NCI-H1092 (cell line): ENCODE measurements around the gene BEAN1.
A peak's percentile ranks its signal among the peaks of the same experiment; 100 is the strongest.
"Not testable (repeated sequence)": the region's sequence is repeated elsewhere in the genome, so short reads cannot be mapped to it uniquely, and the experiment has no call there.

Source experiments
- DNase-seq: peaks from one replicate; lab custom pipeline; 2025; lab: John Stamatoyannopoulos, UW

The BEAN1 gene

DNA sequence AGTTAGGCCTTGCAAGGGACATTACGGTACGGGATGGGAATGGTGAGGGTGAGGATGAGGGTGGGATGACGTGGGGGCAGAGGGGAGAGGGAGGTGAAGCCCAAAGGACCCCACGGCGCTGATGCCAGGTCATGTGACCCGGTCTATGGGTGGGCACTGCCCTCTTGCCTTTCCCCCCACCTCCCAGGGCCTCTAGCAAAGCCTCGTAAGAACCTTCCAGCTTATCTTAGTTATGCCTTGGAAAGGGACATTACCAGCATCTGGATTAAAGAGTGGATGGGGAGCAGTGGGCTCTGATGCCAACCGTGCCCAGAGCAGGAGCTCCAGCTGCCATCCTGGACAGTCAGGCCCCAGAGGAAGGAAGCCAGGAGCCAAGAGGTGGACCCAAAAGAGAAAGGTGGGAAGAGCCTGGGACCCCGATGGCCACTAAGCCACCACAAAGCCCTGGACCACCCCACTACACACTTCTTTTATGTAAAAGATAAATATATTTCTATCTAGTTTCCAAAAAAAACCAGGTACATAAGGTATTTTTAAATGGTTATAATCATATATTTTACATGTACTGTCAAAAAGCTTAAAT lies 81.9 kb downstream of the BEAN1 start:
- no peak for DNase-seq

DNA sequence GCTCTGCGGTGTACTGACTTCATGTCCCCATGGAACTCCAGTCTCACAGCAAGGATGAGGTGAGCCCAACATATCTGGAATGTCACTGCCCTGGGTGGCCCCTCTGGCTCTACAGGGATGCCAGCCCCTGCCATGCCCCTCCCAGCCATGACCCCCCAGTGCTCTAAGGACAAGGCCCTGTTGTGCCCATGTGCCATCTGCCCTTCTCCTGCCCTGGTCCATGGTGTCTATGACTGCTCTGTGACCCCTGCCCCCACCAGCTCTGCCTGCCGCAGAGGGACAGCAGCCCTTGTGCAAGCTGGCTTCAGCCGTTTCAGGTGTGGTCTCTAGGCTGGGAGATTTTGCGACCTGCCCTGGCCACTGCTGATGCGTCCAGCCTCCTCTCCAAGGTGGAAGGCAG lies 82.5 kb downstream of the BEAN1 start:
- no peak for DNase-seq

GRCh38 chr16:66510298-66510697 lies 83.2 kb downstream of the BEAN1 start:
- DNase-seq, result no peak

DNA sequence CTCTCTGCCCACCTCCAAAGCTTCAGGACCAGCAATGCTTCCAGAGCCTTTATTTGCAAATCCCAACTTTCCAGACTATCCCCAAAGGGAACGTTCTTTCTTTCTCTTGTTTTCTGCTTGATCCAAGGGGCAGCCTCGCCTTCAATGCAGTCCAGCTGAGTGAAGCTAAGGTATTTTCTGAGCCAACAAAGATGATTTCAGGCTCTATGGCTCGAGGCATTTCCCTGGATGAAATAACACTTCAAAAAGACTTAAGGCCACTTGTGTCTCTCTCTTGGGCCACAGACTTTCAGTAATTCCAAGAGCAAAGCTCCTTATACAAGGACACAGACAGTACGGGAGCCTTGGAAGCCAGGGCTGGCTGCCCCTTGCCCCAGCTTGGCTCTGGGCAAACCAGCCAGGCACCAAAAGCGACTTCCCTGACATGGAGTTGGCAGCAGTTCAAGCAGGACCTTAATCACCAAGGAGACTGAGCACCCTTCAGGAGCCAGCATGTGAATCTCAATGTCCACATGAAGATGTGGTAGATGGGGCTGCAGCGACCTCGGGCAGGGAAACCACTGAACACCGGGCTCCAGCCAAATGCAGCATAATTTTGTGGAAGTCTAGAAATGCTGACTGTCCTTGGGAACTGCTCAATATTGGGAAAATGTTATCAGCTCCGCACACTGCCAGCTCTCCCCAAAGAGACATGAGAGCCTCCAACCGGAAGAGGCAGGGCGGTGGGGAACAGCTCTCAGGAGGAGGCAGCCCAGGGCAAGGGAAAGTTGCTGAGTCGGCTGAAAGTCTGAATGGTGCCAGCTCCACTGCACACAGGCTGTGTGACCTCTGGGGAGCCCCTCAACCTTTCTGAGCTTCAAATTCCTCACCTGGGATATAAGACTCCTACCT lies 83.9 kb downstream of the BEAN1 start:
- no peak for DNase-seq

- no peak for DNase-seq
These were observed 84.6 kb downstream of the BEAN1 start for GRCh38 chr16:66511602-66512271.

GRCh38 chr16:66512272-66513110 lies 85.4 kb downstream of the BEAN1 start:
- no peak for DNase-seq

DNA sequence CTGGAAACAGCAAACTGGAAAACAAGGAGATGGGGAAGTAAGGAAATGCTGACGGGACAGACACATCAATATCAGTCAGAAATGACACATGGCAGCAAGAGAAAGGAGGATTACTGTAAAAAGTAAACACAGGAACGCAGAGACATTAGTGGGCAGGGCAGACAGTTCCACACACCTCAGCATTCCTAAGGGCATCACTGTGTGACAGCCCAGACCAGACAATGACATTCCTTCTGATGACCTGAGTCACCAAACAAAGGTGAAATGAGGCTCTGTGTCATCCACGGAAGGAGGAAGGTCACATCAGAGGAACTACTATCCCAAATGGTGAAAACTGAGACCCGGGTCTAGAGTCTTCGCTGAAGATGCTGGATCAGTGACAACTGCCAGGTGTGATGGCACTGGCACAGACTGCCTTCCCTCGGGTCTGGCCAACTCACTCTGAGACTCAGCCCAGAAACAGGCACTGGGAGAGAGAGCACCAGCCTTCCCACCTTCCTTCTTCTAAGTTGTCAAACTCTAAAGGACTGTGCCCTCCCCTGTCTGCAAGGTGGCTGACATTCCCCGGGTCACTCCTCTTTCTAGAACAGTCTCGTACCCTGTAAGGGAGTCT lies 86.1 kb downstream of the BEAN1 start:
- DNase-seq, result no peak

- DNase-seq, result not testable (repeated sequence)
These were observed 87.3 kb downstream of the BEAN1 start for GRCh38 chr16:66514391-66514790.

- not testable (repeated sequence) for DNase-seq
These were observed 88.0 kb downstream of the BEAN1 start for GRCh38 chr16:66514980-66515595.

DNA sequence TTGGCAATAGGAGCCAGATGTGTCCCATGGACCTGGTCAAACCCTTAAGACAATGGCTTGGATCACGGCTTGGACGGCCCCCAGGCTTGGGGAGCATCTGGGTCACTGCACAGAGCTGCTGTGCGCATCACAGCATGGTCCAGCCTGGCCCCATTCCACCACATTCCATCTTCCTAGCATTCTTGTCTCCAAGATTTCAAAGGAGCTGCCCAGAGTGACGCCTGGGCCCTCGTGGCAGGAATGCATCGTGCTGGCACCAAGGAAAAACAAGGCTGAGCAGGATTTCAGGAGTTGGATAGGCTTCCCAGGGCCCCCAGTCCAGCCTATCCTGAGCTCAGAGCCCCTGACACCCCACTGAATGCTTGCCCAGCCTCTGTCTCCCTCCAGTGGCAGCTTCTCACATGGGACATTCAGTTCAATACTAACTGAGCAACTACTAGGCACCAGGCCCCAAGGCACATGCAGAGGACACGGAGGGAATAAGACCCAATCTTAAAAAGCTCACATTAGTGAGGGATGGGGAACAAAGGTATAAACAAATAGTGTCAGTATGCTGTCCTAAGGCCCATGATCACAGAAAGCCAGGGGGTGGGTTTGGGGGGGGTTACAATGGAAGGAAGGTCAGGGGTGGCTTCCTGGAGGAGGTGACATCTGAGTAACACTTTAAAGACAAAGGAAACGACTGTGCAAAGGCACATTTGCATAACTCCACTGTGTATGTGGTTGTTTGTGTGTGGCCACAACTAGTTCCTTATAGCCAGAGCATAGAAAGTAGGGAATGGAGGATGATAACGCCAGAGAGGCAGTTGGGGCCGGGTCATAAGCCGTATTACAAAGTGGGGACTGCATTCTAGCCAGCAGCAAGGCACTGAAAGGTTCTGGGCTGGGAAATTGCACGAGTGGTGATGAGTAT lies 88.8 kb downstream of the BEAN1 start:
- DNase-seq, result no peak

GRCh38 chr16:66516509-66516807 lies 89.4 kb downstream of the BEAN1 start:
- DNase-seq, result no peak

GRCh38 chr16:66516808-66517585 lies 89.9 kb downstream of the BEAN1 start:
- DNase-seq, result peak; percentile 25

DNA sequence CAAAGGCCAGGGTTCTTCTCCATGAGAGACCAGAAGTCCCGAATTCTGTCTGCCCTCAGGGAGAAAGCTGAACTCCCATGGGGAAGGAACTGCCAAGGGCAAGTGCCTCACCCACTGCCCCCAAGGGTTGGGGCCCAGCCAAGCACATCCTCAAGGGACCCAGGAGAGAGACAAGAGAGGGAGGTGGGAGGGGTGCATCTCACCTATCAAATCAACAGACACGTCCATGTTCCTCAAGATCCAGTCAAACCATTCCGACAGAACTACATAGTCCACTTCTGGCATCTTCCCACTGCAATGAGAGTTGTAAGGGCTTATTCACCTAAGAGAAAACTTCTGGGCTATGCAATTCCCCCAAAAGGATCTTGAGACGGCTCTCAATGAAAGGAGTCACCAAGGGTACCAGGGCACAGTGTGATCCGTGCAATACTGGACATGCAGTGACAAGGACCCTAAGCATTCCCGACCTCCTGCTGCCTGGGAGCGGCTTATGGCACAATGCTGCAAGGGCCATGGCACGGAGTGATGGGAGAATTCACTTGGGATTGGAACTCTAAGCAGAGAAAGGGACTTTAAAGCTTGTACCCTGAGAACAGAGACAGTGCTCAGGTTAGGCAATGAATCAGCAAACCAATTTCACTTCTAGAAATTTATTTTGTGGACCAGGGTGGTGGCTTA lies 90.6 kb downstream of the BEAN1 start:
- DNase-seq, result no peak

DNA sequence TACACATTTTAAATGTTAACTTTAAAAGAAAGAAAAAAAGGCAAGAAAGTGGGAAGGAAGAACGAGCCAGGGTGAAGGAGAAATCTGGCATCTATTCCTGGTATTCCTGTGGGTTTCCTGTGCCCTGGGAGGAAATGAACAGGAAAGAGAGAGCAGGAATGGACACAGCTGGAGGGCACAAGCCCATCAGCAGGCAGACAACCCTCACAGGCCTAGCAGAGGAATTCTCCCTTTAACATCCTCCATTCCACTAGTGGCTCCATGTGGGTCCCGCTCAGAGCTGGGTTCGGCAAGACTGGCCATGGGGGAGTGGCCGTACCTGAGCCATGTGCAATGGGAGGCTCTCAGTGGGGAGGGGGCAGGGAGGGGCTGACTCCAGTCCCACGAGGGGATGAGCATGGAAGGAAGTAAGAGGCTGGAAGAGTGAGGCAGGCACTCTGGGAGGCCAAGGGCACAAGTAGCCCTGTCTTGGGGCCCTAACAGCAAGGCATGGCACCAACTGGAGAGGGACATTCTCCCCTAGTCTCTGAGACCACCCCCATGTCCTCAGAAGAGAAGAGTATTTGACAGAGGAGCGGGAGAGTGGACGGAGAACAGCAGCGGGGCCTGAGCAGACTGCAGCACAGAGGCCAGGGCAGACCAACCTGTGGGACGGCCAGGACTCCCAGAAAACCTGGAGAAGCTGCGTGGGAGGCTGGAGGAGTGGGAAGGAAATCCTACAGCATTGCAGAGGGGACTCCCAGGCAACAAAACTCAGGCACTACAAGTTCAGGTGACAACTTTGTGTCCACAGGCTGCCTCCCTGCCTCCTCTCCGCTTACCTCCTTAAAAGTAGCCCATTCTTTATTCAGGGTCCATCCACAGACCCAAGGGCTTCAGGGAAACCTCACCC lies 92.6 kb downstream of the BEAN1 start:
- DNase-seq, result no peak

- no peak for DNase-seq
These were observed 93.5 kb downstream of the BEAN1 start for GRCh38 chr16:66520406-66521170.

DNA sequence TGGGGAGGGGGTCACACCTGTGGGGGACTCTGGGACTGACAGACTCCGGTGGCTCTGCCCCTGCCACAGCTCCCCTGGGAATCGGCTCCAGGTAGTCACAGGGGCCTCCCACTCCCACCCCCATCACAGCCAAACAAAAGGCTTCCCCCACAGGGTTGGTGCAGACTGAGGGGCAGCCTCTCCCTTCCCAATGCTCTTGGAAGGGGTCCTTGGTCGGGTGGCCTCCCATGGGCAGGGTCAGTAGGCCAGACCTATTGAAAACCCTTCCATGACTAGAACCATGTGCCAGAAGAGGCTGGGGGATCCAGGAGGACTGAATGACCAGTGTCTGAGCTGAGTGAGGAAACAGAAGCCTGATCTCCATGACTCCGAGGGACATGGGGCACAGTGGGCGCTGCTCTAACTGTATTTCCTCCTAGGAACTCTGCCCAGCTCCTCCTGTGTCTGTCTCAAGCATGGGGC lies 94.2 kb downstream of the BEAN1 start:
- no peak for DNase-seq
